Non-pigmented ciliary epithelial cell (primary cell): ENCODE measurements around the gene VSTM4.

Source experiments
- DNase-seq: peaks from one replicate; pipeline ENCODE4 v3.0.0-alpha.2; 2010; ENCODE audit warnings: low read depth

VSTM4 gene

DNA sequence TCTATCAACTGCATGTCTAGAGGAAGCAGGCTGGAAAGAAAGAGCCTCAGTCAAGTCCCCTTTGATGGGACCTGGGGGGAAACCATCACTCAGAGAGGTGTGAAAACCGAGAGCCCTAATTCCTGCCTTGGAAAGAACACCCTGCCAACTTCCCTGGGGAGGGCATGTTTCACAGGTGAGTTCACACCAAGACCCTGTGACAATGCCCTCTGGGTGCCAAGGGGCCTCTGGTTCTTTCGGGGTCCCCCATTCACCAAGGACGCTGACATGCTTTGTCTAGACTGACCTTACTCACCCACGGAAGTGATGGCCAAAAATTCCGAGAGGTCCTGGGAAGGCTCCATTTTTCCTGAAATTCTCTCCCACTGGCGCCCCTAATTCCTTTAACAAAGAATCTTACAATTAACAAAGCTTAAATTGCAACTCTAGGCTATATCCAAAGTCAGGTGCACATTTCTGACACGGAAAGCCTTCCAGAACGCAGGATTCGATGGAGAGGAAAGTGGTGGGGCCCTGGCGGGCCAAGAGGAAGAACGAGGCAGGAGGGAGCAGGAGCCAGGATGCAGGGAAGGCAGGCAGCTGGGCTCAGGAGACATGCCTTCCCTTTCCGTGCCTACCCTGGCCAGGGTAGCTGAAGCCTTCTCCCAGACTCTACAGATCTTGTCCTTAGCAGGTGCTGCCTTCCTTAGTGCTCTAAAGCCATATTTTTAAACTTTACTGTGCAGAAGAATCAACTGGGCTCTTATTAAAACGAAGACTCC is 23.7 kb downstream of the VSTM4 start:
- no peak for DNase-seq

DNA sequence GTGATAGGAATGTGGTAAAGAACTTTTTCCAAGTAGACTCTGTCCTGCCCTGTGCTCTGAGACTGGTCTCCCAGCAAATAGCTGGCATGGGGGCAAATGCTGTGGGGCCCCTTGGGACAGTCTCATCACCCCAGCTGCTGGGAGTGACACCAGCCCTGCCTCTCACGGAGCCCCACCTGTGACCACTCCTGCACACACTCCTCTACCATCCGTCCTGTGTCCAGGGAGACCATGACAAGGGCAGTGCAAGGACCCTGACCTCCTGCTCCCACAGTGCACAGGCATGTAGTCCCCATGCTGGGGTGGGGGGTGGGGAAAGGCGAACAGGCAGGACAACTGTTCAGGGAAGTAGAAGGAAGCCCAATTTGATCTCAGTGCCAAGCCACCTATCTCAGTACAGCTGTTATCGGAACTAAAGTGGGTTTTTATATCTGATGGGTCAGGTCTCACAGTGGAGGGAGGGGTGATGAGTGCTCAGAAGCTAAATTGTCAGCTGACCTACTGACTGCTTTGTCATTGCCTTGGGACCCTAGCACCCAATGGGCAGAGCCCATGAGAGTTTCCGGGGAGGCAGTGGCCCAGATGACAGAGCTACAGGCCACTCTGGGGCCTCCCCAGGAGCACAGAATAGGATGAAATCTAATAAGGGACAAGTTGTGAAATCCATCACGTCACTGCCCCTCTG is 24.5 kb downstream of the VSTM4 start:
- DNase-seq = no peak

DNA sequence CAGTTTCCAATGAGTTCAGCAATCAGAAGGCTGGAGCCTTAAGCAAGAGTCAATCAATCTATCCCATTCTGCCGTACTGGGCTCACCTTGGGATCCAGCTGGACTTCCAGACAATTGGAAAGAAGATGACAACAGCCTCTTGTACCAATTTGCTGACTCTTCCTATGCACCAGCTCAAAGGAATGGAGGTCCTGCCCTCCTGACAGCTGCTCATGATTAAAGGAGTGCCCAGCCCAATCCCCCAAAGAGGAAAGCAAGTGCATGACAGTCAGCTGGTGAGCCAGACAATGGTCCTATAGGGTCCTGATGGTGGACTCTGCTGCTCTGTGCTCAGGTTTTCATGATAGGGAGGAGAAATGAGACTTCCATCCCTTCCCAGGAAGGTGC is 25.1 kb downstream of the VSTM4 start:
- DNase-seq = no peak

GRCh38 chr10:49089557-49090188 is 25.6 kb downstream of the VSTM4 start:
- no peak for DNase-seq

DNA sequence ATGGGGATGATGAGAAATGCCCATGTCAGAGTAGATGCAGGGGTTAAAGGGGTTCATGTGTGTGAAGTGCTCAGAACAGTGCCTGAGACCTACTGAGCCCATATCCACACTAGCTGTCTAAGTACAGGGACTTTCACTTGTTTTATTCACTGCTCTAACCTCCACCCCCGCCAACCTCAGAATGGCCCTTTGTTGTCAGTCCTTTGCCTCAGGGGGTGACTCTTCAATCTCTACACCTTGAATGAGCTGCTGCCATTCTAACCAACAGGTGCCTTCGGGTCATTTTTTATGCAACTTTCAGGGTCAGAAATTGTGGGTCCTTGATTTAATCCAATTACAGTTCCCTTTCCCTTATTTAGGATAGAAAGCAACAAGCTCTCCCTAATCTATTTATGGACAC is 26.2 kb downstream of the VSTM4 start:
- DNase-seq = no peak

GRCh38 chr10:49086889-49087288 is 28.4 kb downstream of the VSTM4 start:
- no peak for DNase-seq

GRCh38 chr10:49083261-49083660 is 32.1 kb downstream of the VSTM4 start:
- no peak for DNase-seq

DNA sequence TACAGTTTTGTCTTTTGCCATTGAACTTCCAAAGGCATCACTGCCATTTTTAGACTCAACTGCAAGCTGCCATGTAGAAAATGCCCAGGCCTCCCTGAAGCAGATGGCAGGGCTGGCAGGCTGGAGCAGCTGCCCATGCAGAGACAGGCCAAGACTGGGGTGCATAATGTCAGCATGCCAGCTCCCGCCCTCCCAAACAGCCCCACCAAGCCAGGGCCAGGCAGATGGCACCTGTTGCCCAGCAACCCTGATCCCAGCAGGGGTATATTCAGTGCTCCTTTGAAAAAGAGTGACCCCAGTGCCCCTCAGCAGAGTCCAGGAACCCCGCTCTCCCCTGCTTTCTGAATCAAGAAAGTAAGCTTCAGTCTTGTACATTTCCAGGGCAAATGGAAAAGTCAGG is 32.6 kb downstream of the VSTM4 start:
- DNase-seq = no peak

DNA sequence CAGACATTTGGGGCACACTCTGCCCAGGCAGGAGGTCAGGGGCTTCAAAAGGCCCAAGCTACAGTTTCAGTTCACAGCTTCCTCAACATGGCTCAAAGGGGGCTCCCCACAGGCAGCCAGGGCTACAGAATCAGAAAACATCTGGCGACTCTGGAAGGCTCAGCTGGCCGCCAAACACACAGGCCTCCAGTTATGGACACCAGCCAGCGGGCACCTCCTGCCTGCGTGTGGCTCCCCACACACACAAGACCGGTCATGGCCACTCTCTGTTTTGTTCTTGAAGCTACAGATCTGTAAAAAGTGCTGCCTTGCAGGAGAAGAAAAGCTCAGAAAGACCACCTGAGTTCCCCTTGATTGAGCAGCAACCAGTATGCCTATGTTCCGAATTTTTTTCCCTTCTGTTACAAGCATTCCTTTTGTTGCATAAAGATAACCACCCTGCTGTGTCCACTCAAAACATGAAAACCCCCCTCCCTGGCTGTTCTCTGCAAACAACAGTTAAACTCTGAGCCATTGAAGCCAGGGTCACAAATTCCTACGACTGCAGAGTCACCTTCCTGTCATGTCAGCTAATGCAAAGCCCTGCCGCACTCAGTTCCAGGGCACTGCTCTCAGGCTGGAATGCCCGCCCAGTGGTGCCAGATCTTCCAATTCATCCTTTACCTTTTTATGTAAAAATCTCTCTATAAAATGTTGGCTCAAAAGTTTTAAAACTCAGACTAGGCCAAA is 33.6 kb downstream of the VSTM4 start:
- no peak for DNase-seq

GRCh38 chr10:49080965-49081364 is 34.4 kb downstream of the VSTM4 start:
- DNase-seq = no peak

DNA sequence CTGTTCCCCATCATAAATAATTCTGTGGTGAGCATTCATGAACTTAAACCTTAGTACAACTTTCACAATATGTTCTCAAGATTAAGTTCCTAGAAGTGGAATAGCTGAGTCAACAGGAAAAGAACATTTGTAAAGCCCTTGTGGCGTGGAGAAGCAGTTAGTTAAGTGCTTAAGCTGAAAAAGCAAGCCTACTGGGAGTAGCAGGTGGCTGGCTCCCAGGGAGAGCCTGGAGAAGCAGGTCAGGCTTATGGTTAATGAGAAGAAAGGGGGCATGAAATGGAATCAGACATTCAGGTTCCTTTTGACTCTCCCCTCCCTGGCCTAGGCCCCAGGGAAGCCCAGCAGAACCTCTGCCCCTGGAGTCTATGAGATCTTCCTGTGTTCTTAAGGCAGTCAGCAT is 35.3 kb downstream of the VSTM4 start:
- DNase-seq = no peak

- DNase-seq = no peak
Observed at GRCh38 chr10:49079499-49079898, 35.8 kb downstream of the VSTM4 start.

GRCh38 chr10:49079072-49079471 is 36.2 kb downstream of the VSTM4 start:
- no peak for DNase-seq

GRCh38 chr10:49078433-49078832 is 36.9 kb downstream of the VSTM4 start:
- DNase-seq = no peak

GRCh38 chr10:49076741-49077521 is 38.4 kb downstream of the VSTM4 start:
- DNase-seq = no peak

DNA sequence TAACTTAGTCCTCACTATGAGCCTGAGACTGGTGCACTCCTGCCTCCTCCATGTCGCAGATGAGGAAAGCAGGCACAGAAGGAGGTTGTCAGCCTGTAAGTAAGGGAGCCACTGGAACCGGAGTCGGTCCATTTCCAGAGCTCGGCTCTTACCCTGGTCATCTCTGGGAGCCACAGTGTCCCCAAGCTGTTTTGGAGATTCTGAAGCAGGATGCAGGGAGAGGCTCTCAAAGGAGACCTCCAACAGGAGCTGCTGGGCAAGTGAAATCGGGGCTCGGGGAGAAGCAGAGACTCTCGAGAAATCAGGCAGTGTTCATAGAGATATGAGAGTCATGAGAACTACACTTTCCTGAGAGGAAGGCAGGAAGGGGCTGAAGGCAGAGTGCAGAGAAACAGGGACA is 39.0 kb downstream of the VSTM4 start:
- no peak for DNase-seq

- DNase-seq = no peak
Observed at GRCh38 chr10:49075743-49076142, 39.6 kb downstream of the VSTM4 start.

DNA sequence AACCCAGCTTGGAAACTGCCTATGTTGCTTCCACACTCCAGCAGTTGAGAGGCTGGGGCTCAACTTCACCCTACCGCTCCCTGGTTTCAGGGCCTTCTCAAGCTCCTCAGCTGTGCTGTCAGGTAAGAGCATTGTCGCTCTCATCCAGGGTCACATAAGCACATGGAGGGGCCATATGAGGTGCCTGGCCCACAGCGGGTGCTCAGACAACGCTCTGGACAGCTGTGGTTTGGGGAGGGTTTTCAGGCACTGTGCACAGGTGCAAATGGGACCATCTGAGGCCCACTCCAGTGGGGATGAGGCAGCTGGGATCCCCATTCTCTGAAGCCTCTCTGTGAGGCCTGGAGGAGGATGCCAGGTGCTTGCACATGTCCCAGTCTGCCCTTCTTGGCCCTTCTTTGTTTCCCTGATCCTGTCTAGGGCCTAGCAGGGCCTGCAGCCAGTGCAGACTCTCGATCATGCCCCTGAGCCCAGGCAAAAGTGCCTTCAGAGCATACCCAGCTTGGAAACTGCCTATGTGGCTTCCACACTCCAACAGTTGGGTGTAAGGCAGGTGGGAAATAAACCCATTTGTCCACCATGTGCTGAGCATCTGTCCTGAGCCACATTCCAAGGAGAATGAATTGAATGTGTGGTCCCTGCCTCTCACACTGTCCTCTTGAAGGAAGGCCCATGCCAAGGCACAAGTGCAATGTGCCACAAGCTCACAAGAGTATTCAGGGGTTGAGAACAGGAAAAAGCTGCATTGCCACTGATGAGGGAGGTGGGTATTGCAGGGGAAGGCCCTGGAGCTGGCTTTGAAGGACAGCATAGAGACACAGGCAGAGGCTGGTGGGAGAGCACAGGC is 40.3 kb downstream of the VSTM4 start:
- DNase-seq = no peak

GRCh38 chr10:49072166-49072885 is 43.0 kb downstream of the VSTM4 start:
- no peak for DNase-seq

- no peak for DNase-seq
Observed at GRCh38 chr10:49071160-49071761, 44.1 kb downstream of the VSTM4 start.
